Measurements from ENCODE around the gene CERCAM.

- TF ChIP-seq, protein P1, sequence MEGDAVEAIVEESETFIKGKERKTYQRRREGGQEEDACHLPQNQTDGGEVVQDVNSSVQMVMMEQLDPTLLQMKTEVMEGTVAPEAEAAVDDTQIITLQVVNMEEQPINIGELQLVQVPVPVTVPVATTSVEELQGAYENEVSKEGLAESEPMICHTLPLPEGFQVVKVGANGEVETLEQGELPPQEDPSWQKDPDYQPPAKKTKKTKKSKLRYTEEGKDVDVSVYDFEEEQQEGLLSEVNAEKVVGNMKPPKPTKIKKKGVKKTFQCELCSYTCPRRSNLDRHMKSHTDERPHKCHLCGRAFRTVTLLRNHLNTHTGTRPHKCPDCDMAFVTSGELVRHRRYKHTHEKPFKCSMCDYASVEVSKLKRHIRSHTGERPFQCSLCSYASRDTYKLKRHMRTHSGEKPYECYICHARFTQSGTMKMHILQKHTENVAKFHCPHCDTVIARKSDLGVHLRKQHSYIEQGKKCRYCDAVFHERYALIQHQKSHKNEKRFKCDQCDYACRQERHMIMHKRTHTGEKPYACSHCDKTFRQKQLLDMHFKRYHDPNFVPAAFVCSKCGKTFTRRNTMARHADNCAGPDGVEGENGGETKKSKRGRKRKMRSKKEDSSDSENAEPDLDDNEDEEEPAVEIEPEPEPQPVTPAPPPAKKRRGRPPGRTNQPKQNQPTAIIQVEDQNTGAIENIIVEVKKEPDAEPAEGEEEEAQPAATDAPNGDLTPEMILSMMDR (IDR thresholded peaks at IDR 0.05) = peak; percentile 46 to 80 (median 70)
- no peak for TF ChIP-seq POLR2A (IDR thresholded peaks at IDR 0.05)
- TF ChIP-seq POLR2AphosphoS5 (IDR thresholded peaks at IDR 0.05) = no peak
- no peak for TF ChIP-seq EP300 (IDR thresholded peaks at IDR 0.05)
Observed at GRCh38 chr9:128420060-128420650, 502 bp upstream of the CERCAM start.

Measured in sigmoid colon (tissue), 4 donors.